Mucosa of rectum (tissue), 2 donors: ENCODE data around the gene ACYP2.

Experiments
- H3K27ac ChIP-seq, 2 donors: one replicate each; pipeline ENCODE4 v1.7.0; 2013; ENCODE audit warnings: inconsistent platforms in 2 of 2, low read depth in 2 of 2, low read length in 2 of 2
- H3K27me3 ChIP-seq, 2 donors: one replicate each; pipeline ENCODE4 v1.7.0; 2013; ENCODE audit warnings: low read length in 2 of 2; ENCODE audit not compliant: control insufficient read depth in 2 of 2, insufficient read depth in 2 of 2
- H3K36me3 ChIP-seq, 2 donors: one replicate each; pipeline ENCODE4 v1.7.0; 2013; ENCODE audit warnings: low read length in 2 of 2; ENCODE audit not compliant: control insufficient read depth in 2 of 2, insufficient read depth in 2 of 2
- H3K4me1 ChIP-seq, 2 donors: one replicate each; pipeline ENCODE4 v1.7.0; 2013; ENCODE audit warnings: low read length in 2 of 2, mild to moderate bottlenecking in 1 of 2; ENCODE audit not compliant: control insufficient read depth in 2 of 2, insufficient read depth in 2 of 2
- H3K4me3 ChIP-seq, 2 donors: one replicate each; pipeline ENCODE4 v1.7.0; 2013; ENCODE audit warnings: low read length in 2 of 2
- H3K9ac ChIP-seq, 2 donors: one replicate each; pipeline ENCODE4 v1.7.0; 2013; ENCODE audit warnings: low read length in 2 of 2, low read depth in 1 of 2, mild to moderate bottlenecking in 1 of 2
- H3K9me3 ChIP-seq, 2 donors: one replicate each; pipeline ENCODE4 v1.7.0; 2013; ENCODE audit warnings: low read length in 2 of 2; ENCODE audit not compliant: control insufficient read depth in 2 of 2
- donor health status: healthy.
- donor health status: Normal muscosa, but diverticular disease.

ACYP2 gene

DNA sequence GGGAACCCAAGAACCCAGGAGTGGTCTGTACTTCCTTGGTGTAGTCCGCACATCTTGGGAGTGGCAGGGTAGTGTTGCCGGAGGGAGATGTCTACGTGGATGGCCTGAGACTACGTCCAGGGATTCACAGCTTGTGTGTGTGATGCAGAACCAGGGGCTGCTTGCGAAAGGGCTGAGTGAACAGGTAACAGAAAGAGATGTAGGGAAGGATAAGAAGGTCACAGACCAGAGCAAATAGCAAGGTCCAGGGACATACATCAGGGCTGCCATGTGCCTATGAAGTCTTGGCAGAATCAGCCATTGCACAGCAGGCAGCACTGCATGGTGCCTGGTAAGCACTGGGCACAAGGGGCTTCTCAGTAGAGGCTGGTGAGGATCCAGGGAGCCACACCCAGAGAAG, 71.9 kb downstream of the ACYP2 start:
- H3K9ac ChIP-seq, result no peak overlapping the region
- H3K4me1 ChIP-seq, result no peaks in the 10 kb centered on the region
- H3K4me3 ChIP-seq, result no peak overlapping the region
- H3K9me3 ChIP-seq, result no peaks in the 10 kb centered on the region
- no peaks in the 10 kb centered on the region for H3K27me3 ChIP-seq
- no peaks in the 10 kb centered on the region for H3K36me3 ChIP-seq
- no peak overlapping the region for H3K27ac ChIP-seq

DNA sequence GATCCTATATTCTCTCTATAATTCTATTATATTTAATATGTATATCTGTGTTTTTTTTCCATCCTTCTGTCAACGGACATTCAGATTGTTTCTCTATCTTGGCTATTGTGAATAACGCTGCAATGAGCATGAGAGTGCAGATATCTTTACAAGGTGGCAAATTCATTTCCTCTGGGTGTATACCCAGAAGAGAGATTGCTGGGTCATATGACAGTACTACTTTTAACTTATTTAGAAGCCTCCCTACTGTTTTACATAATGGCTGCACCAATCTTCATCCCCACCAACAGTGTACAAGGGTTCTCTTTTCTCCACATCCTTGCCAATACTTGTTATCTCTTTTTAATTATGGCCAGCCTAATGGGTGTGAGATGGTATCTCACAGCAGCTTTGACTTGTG, 74.1 kb downstream of the ACYP2 start:
- H3K9me3 ChIP-seq, result no peaks in the 10 kb centered on the region
- no peaks in the 10 kb centered on the region for H3K36me3 ChIP-seq
- H3K27ac ChIP-seq, result no peak overlapping the region
- no peak overlapping the region for H3K4me3 ChIP-seq
- H3K4me1 ChIP-seq, result no peaks in the 10 kb centered on the region
- H3K9ac ChIP-seq, result no peak overlapping the region
- H3K27me3 ChIP-seq, result no peaks in the 10 kb centered on the region

- Histone ChIP-seq H3K9me3 (no peaks in the 10 kb centered on the region), H3K27me3 (no peaks in the 10 kb centered on the region), H3K4me3 (no peak overlapping the region), H3K9ac (no peak overlapping the region), H3K4me1 (no peaks in the 10 kb centered on the region), H3K36me3 (no peaks in the 10 kb centered on the region), H3K27ac (no peak overlapping the region)
Observed at GRCh38 chr2:54191361-54192135, 76.1 kb downstream of the ACYP2 start.

GRCh38 chr2:54194761-54195750, 79.6 kb downstream of the ACYP2 start:
- no peak overlapping the region for H3K27ac ChIP-seq
- H3K27me3 ChIP-seq, result no peaks in the 10 kb centered on the region
- no peak overlapping the region for H3K4me3 ChIP-seq
- no peak overlapping the region for H3K9ac ChIP-seq
- no peaks in the 10 kb centered on the region for H3K36me3 ChIP-seq
- H3K4me1 ChIP-seq, result no peaks in the 10 kb centered on the region
- no peaks in the 10 kb centered on the region for H3K9me3 ChIP-seq

DNA sequence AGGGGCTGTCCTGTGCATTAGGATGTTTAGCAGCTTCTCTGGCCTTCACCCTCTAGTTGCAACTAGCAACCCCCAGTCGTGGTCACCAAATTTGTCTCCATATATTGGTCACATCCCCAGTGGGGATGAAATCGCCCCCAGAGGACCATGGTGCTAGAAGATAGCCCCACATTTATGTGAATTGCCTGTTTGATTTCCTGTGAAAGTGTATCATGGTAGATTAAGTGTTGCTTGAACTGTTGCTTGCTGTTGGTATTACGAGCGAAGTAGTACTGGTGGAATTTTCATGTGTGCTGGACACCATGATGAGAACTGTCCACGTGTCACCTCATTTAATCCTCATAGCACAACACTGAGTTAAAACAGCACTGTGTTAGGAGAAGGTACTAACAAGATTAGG, 81.2 kb downstream of the ACYP2 start:
- no peaks in the 10 kb centered on the region for H3K27me3 ChIP-seq
- H3K4me1 ChIP-seq, result no peaks in the 10 kb centered on the region
- H3K9ac ChIP-seq, result no peak overlapping the region
- H3K4me3 ChIP-seq, result no peak overlapping the region
- no peaks in the 10 kb centered on the region for H3K36me3 ChIP-seq
- no peak overlapping the region for H3K27ac ChIP-seq
- H3K9me3 ChIP-seq, result no peaks in the 10 kb centered on the region

GRCh38 chr2:54204476-54204875, 89.1 kb downstream of the ACYP2 start:
- H3K27me3 ChIP-seq, result no peaks in the 10 kb centered on the region
- H3K9ac ChIP-seq, result no peak overlapping the region
- no peaks in the 10 kb centered on the region for H3K9me3 ChIP-seq
- no peaks in the 10 kb centered on the region for H3K36me3 ChIP-seq
- no peak overlapping the region for H3K27ac ChIP-seq
- H3K4me1 ChIP-seq, result no peaks in the 10 kb centered on the region
- no peak overlapping the region for H3K4me3 ChIP-seq

GRCh38 chr2:54206596-54206995, 91.2 kb downstream of the ACYP2 start:
- Histone ChIP-seq H3K36me3 (no peaks in the 10 kb centered on the region), H3K27me3 (no peaks in the 10 kb centered on the region), H3K9ac (no peak overlapping the region), H3K9me3 (no peaks in the 10 kb centered on the region), H3K27ac (no peak overlapping the region), H3K4me1 (no peaks in the 10 kb centered on the region), H3K4me3 (no peak overlapping the region)

DNA sequence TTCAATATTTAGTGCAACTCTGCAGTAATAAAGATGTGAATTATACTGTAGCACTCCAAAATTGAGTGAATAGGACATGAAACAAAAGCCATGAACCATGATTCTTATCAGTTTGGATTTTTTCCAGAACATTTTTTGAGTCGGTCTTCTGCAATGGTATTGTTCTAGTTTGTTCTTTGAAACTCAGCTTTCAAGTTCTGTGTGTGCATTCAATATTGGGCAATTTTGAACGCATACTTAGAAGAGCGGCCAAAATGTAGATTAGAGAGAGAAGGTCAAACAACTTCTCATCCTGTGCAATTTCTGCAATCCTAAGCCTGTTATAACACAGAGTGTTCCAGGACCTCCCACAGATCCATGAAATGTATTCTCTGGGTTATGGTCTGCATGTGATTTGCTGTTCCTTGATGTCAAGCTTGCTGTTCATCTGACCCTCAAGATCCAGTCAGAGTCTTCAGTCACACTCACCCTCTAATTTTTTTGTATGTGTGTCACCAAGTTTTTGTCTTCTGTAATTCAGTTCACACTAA, 92.3 kb downstream of the ACYP2 start:
- H3K27me3 ChIP-seq, result no peaks in the 10 kb centered on the region
- no peak overlapping the region for H3K27ac ChIP-seq
- no peaks in the 10 kb centered on the region for H3K4me1 ChIP-seq
- no peak overlapping the region for H3K4me3 ChIP-seq
- H3K9me3 ChIP-seq, result no peaks in the 10 kb centered on the region
- no peak overlapping the region for H3K9ac ChIP-seq
- no peaks in the 10 kb centered on the region for H3K36me3 ChIP-seq

DNA sequence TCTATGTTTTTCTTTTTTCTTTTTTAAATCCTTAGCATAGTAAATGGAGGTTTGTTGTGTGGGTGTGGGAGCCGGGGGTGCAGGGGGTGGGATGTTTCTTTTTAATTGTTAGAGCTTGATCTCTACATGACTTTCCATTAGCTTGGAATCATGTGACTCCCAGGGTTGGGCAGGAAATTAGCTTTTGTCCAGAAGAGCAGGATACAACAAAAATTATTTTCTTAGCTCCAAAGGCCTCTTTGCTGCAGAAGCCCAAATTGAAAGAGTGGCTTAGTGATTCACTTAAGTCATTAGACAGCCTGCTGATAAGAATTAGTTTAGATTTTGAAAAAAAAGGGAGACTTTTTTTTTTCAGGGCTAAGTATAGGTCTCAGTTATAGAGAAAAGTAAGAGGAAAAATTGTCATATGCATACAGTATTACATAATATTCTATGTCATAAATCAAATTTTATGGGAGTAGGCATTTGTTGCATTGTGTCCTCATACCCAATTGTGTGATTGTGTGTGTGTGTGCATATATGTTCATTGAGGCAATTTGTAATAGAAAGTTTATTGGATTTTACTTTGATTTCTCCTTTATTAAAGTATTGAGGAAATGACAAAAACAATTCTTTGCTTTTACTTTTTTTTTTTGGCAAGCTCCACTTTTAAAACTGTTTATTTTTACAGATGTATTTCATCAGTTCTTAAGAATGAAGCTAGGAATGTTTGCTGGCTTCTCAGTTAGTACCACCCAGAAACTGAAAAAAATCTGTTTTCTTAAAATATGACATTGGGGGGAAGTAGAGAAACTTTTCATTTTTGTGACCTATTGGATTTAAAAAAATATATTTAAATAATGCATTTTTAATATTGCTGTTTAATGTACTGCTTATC, 93.2 kb downstream of the ACYP2 start:
- Histone ChIP-seq H3K27ac (no peak overlapping the region), H3K9ac (no peak overlapping the region), H3K36me3 (no peaks in the 10 kb centered on the region), H3K27me3 (no peaks in the 10 kb centered on the region), H3K4me1 (no peaks in the 10 kb centered on the region), H3K4me3 (no peak overlapping the region), H3K9me3 (no peaks in the 10 kb centered on the region)
